Inflammatory macrophage (primary cell): ENCODE measurements around the gene SNRPD3.
"Not testable (repeated sequence)": the region's sequence is repeated elsewhere in the genome, so short reads cannot be mapped to it uniquely, and the experiment has no call there.

Experiments used
- DNase-seq, 2 donors: peaks; one replicate each; pipeline ENCODE4 v3.0.0-alpha.2; 2020 to 2022

The SNRPD3 gene

DNA sequence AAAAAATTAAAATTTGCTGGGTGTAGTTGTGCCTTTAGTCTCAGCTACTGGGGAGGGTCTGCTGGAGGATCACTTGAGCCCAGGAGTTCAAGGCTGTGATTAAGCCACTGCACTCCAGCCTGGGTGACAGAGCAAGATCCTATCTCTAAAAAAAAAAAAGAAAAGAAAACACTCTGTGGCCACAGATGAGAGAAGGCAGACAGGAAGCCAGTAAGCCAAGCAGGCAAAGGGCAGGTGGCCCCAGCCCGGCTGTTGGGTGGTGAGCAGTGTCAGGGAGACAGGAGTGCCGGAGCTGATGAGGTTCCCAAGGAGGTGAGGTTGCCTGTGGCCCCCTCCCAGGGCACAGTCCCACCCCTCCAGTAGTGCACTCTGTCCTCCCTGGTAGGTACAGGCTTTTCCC, 66.8 kb downstream of the SNRPD3 start:
- not testable (repeated sequence) for DNase-seq
